Parathyroid adenoma (tissue), 2 donors: ENCODE data around the gene CHST3.

Experiments used
- H2AFZ ChIP-seq: fragments of 300-600 bp; sonication (generic); one replicate; pipeline ENCODE4 v1.7.0; 2017; ENCODE audit warnings: antibody characterized with exemption, mild to moderate bottlenecking
- H3K27ac ChIP-seq: fragments of 300-600 bp; sonication (generic); one replicate; pipeline ENCODE4 v1.7.0; 2017
- H3K27me3 ChIP-seq: fragments of 300-600 bp; sonication (generic); one replicate; pipeline ENCODE4 v1.7.0; 2017; ENCODE audit warnings: low read length; ENCODE audit not compliant: control insufficient read depth, insufficient read depth
- H3K36me3 ChIP-seq: fragments of 300-600 bp; sonication (generic); one replicate; pipeline ENCODE4 v1.7.0; 2017; ENCODE audit warnings: low read length; ENCODE audit not compliant: control insufficient read depth, insufficient read depth
- H3K4me1 ChIP-seq: fragments of 300-600 bp; sonication (generic); one replicate; pipeline ENCODE4 v1.7.0; 2017; ENCODE audit warnings: control low read depth
- H3K4me2 ChIP-seq: fragments of 300-600 bp; sonication (generic); one replicate; pipeline ENCODE4 v1.7.0; 2017; ENCODE audit warnings: low read length
- H3K4me3 ChIP-seq: fragments of 300-600 bp; sonication (generic); one replicate; pipeline ENCODE4 v1.7.0; 2017; ENCODE audit warnings: low read depth, low read length
- H3K79me2 ChIP-seq: fragments of 300-600 bp; sonication (generic); one replicate; pipeline ENCODE4 v1.7.0; 2017; ENCODE audit warnings: control low read depth
- H3K9ac ChIP-seq: fragments of 300-600 bp; sonication (generic); one replicate; pipeline ENCODE4 v1.7.0; 2017; ENCODE audit warnings: mild to moderate bottlenecking
- H3K9me3 ChIP-seq: fragments of 300-600 bp; sonication (generic); one replicate; pipeline ENCODE4 v1.7.0; 2017; ENCODE audit warnings: low read length; ENCODE audit not compliant: control insufficient read depth
- TF ChIP-seq, protein P1 (sequence below): fragments of 300-600 bp; sonication (generic); IDR thresholded peaks from one replicate; pipeline ENCODE4 v1.7.0; 2017; ENCODE audit warnings: antibody characterized with exemption, mild to moderate bottlenecking
- donor health status: primary hyperparathyroidism.

Gene CHST3

DNA sequence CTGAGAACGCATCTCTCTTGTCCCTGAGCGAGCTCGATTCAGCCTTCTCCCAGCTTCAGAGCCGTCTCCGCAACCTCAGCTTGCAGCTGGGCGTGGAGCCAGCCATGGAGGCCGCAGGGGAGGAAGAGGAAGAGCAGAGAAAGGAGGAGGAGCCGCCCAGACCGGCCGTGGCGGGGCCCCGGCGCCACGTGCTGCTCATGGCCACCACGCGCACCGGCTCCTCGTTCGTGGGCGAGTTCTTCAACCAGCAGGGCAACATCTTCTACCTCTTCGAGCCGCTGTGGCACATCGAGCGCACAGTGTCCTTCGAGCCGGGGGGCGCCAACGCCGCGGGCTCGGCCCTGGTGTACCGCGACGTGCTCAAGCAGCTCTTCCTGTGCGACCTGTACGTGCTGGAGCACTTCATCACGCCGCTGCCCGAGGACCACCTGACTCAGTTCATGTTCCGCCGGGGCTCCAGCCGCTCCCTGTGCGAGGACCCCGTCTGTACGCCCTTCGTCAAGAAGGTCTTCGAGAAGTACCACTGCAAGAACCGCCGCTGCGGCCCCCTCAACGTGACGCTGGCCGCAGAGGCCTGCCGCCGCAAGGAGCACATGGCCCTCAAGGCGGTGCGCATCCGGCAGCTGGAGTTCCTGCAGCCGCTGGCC lies 43.2 kb downstream of the CHST3 start:
- H3K9me3 ChIP-seq: no peaks in the 10 kb centered on the region
- no peaks in the 10 kb centered on the region for H3K4me1 ChIP-seq
- H2AFZ ChIP-seq: no peak overlapping the region
- H3K27me3 ChIP-seq: no peaks in the 10 kb centered on the region
- no peak overlapping the region for H3K9ac ChIP-seq
- H3K4me3 ChIP-seq: no peak overlapping the region
- no peak overlapping the region for H3K4me2 ChIP-seq
- H3K27ac ChIP-seq: no peak overlapping the region
- H3K79me2 ChIP-seq: no peaks in the 10 kb centered on the region
- TF ChIP-seq, protein P1, sequence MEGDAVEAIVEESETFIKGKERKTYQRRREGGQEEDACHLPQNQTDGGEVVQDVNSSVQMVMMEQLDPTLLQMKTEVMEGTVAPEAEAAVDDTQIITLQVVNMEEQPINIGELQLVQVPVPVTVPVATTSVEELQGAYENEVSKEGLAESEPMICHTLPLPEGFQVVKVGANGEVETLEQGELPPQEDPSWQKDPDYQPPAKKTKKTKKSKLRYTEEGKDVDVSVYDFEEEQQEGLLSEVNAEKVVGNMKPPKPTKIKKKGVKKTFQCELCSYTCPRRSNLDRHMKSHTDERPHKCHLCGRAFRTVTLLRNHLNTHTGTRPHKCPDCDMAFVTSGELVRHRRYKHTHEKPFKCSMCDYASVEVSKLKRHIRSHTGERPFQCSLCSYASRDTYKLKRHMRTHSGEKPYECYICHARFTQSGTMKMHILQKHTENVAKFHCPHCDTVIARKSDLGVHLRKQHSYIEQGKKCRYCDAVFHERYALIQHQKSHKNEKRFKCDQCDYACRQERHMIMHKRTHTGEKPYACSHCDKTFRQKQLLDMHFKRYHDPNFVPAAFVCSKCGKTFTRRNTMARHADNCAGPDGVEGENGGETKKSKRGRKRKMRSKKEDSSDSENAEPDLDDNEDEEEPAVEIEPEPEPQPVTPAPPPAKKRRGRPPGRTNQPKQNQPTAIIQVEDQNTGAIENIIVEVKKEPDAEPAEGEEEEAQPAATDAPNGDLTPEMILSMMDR: no peak
- no peaks in the 10 kb centered on the region for H3K36me3 ChIP-seq

DNA sequence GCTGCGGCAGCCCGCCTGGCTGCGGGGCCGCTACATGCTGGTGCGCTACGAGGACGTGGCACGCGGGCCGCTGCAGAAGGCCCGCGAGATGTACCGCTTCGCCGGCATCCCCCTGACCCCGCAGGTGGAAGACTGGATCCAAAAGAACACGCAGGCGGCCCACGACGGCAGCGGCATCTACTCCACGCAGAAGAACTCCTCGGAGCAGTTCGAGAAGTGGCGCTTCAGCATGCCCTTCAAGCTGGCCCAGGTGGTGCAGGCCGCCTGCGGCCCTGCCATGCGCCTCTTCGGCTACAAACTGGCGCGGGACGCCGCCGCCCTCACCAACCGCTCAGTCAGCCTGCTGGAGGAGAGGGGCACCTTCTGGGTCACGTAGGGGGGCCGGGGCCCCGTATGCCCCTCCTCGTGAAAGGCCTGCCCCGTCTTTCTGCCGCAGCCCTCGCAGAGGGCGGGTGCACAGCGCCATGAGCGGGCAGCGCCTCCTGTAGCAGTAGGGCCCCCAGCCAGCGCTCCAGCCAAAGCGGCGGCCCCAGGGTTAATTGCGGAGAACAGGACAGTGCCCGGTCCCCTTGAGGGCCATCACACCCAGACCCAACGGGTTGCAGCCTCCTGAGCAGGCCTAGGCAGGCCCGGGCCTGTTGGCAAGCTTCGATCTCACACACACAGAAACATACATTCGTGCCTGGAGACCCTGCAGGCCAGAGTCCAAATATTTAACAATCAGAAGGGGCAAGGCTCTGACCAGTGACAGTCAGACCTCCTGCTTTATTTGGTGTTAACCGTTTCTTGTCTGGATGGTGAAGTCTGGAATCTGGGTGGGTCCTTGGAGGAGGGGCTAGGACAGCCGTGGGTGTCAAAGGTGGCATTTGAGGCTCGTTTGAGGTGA lies 44.1 kb downstream of the CHST3 start:
- H3K27ac ChIP-seq: no peak overlapping the region
- no peaks in the 10 kb centered on the region for H3K36me3 ChIP-seq
- no peak overlapping the region for H3K4me3 ChIP-seq
- no peaks in the 10 kb centered on the region for H3K9me3 ChIP-seq
- H3K79me2 ChIP-seq: no peaks in the 10 kb centered on the region
- no peak overlapping the region for H3K9ac ChIP-seq
- no peak overlapping the region for H3K4me2 ChIP-seq
- TF ChIP-seq, protein P1: no peak
- H3K27me3 ChIP-seq: no peaks in the 10 kb centered on the region
- H3K4me1 ChIP-seq: no peaks in the 10 kb centered on the region
- H2AFZ ChIP-seq: no peak overlapping the region

DNA sequence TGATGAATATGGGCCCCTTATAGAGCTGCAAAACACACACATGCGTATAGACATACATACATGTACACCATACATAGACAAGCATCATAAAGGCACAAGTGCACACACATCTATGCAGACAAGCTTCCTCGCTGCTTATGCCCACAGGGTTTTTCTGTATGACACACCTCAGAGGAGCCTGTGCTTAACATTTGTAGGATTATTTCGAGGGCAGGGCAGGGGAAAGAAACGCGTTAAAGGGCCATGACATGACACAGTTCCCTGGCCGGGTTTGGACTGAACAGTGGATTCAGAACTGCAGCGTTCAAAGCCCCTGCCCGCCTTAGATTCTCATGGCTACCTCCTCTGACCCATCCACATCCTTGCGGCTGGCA lies 44.8 kb downstream of the CHST3 start:
- no peaks in the 10 kb centered on the region for H3K9me3 ChIP-seq
- no peaks in the 10 kb centered on the region for H3K79me2 ChIP-seq
- no peak overlapping the region for H3K4me3 ChIP-seq
- peak overlapping the region; percentile 74 for H3K27ac ChIP-seq
- TF ChIP-seq, protein P1: no peak
- H3K9ac ChIP-seq: no peak overlapping the region
- H3K4me1 ChIP-seq: no peaks in the 10 kb centered on the region
- H2AFZ ChIP-seq: no peak overlapping the region
- no peaks in the 10 kb centered on the region for H3K27me3 ChIP-seq
- H3K4me2 ChIP-seq: no peak overlapping the region
- no peaks in the 10 kb centered on the region for H3K36me3 ChIP-seq

DNA sequence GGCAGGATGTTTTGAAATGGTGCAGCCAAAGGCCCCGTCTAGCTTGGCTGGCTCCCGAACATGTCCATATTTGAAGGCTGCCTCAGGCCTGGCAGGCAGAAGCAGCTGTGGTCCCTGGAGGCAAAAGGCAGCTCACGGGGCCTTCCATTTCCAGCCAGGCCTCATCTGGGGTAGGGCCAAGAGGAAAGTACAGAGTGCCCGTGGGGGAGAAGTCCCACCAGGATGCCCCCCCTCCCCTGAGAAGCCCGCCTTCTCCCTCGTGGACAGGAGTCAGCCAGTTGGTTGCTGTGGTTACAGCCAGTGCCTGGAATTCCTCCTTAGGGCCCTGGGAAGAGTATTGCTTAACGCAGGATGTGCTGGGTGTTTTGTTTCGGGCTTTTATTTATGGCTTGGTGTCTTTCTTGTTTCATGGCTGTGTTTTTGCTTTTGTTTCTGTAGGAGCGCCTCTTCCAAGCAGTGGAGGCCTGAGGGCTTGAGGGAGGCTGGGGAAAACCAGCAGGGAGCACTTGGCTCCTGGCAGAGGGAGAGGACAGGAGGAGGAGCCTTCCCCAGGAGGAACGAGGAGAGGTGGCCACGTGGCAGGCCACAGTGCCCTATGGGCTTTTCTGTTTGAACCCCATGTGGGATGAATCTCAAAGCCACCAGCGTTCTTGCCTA lies 45.4 kb downstream of the CHST3 start:
- Histone ChIP-seq H3K36me3 (no peaks in the 10 kb centered on the region), H3K27ac (peak overlapping the region; percentile 74), H3K4me1 (no peaks in the 10 kb centered on the region), H3K9ac (no peak overlapping the region), H3K9me3 (no peaks in the 10 kb centered on the region), H3K4me3 (no peak overlapping the region), H2AFZ (peak overlapping the region; percentile 16), H3K27me3 (no peaks in the 10 kb centered on the region), H3K4me2 (no peak overlapping the region), H3K79me2 (no peaks in the 10 kb centered on the region)
- TF ChIP-seq, protein P1: no peak
